NCI-H2171 (cell line): Measurements from ENCODE around the gene ARL3.
"Not testable (repeated sequence)": the region's sequence is repeated elsewhere in the genome, so short reads cannot be mapped to it uniquely, and the experiment has no call there.

Experiments used
- DNase-seq: peaks from one replicate; lab custom pipeline; 2025; lab: John Stamatoyannopoulos, UW

Gene ARL3

GRCh38 chr10:102735065-102735562 is 20.9 kb upstream of the ARL3 start:
- no peak for DNase-seq

DNA sequence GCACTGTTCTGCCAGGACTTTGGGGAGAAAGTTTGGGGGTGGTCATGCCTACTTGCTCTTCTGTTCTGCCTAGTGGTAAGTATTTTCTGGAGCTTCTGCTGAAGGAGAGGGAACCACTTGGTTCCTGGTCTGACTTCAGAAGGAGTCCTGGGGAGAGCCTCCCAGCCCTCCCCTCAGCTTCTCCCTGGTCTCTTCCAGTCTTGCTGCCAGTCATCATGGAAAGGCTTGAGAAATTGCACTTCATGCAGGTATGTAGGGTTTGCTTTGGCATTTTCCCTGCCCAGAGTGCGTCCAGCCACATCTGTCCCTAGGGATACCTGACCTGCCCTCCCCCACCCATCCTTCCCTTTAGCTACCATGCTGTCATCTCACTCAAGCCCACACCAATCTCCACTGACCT is 18.5 kb upstream of the ARL3 start:
- no peak for DNase-seq

DNA sequence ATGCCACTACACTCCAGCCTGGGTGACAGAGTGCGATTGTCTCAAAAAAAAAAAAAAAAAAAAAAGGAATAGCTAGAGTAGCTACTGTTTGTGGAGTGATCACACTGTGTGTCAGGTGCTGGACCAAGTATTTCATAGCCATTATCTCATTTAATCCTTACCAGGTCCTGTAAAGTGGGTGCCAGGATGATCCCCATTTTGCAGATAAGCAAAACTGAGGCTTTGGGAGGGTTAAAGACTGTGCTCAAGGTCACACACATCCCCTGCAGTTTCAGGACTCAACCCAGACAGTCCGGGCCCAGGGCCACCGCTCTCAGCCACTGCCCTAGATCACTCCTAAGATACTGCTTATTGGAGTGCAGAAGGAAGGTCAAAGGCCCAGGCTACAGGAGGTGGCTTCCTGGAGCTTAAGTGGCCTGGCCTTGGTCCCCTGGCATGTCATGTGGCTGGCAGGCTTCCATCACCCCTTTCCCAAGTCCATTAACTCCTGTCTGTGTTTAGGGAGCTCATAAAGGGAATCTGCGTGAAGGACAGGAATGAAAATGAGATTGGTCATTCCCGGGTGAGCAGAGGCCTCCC is 17.1 kb upstream of the ARL3 start:
- no peak for DNase-seq

GRCh38 chr10:102729029-102730026 is 15.1 kb upstream of the ARL3 start:
- DNase-seq = no peak

DNA sequence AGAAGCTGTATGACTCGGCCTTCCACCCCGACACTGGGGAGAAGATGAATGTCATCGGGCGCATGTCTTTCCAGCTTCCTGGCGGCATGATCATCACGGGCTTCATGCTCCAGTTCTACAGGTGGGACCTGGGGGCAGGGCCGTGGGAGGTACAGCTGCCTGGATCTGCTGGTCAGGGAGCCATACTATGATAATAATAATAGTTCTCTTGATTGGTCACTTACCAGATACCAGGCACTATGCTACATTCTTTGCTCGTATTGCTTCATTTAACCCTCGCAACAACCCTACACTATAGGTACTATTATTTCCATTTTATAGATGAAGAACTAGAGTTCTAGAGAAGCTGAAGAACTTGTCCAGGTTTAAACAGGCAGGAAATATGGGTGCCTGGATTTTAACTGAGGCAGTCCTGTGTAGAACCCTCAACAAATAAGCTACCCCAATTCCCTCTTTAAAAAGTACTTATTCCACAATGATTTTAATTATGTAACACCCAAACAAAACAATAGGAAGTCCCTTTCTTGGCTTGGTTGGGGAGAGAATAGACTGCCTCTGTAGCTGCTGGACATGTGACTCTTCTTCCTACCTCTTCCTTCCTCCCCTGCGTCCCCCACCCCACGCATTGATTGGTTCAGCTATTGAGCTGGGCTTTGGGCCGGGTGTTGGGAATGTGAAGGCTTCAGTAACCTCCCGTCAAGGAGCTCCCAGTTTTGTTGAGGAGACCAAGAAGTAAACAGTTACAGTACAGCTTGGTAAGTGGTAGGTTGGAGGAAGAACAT is 13.0 kb upstream of the ARL3 start:
- no peak for DNase-seq

- DNase-seq = no peak
Observed at GRCh38 chr10:102726274-102726673, 12.1 kb upstream of the ARL3 start.

- no peak for DNase-seq
Observed at GRCh38 chr10:102723989-102724388, 9.8 kb upstream of the ARL3 start.

- no peak for DNase-seq
Observed at GRCh38 chr10:102721954-102722353, 7.8 kb upstream of the ARL3 start.

- DNase-seq = no peak
Observed at GRCh38 chr10:102720775-102721301, 6.6 kb upstream of the ARL3 start.

GRCh38 chr10:102720337-102720736 is 6.1 kb upstream of the ARL3 start:
- DNase-seq = no peak

DNA sequence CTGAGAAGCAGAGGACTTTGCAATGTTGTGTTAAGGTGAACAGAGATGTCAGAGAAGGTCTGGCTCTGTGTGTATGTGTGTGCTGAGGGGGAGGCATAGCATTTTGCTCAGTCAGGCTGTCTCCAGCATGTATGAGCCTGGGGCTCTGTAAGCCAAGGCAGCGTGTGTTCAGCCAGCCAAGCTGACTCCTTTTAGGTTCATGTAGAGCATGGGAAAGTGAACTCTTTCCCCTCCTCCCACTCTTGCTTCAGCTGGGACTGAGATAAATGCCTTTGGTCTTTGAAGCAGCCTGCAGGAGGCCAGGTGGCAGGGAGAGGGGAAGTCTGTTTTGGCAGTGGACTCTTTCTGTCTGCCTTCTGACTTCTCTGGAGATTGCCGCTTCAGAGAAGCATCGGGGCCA is 4.0 kb upstream of the ARL3 start:
- DNase-seq = no peak

DNA sequence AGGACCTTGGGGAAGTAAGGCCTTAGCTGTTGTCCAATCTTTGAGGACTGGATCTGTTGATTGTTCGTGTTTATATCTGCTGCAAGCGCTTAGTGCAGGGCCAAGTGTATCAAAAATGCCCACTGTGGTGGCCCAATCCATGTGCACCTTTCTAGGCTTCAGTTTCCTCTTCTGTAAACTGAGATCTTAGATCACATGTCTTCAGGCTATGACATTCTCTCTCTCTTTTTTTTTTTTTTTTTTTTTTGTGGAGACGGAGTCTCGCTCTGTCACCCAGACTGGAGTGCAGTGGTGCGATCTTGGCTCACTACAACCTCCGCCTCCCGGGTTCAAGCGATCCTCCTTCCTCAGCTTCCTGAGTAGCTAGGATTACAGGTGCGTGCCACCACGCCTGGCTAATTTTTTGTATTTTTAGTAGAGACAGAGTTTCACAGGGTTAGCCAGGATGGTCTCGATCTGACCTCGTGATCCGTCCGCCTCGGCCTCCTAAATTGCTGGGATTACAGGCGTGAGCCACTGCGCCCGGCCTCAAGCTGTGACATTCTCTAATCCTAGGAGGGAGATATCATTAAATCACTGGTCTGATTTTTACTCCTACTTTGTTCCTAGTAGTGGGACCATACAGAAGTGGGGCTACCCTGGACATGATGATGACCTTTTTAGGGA is 2.8 kb upstream of the ARL3 start:
- not testable (repeated sequence) for DNase-seq

- DNase-seq = no peak
Observed at GRCh38 chr10:102715880-102716279, 1.7 kb upstream of the ARL3 start.

- peak; percentile 16 for DNase-seq
Observed at GRCh38 chr10:102714621-102715455, 641 bp upstream of the ARL3 start, which contains the start of gene SFXN2. TSS of gene SFXN2 (plus strand) at chr10:102714636. CDS start at chr10:102726637, 12,001 bp downstream.

- no peak for DNase-seq
Observed at GRCh38 chr10:102713539-102713813, 721 bp downstream of the ARL3 start.

DNA sequence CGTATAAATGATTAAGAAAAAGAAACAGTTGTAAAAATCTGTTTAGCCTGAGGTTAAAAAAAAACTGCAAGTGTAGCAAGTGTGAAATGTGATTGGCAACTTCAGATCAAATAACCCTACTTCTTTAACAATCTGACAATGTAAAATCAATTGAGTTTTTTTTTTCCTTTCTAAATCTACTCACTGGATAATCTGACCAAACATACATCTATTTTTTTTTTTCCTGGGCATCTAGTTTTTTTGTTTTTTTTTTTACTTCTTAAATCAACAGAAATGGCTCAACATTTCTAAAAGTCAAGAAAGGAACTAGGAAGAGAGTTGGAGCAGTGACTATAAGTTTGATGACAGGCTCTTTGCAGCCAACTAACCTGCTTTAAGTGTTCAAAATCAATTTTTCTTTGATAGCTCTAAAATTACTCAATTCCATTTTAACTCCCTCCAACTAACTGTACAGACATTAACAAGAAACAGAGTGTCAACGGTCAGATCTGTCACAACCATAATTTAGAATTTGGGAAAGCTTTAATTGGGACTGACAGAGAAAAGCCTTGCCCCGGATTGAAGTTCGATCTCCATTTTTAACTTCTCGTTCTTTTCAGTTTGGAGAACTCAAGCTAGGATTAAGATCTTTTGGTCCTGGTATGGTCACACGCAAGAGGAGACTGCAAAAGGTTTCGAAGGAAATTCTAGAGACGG is 1.2 kb downstream of the ARL3 start:
- no peak for DNase-seq

GRCh38 chr10:102712089-102712488 is 2.1 kb downstream of the ARL3 start:
- DNase-seq = no peak

DNA sequence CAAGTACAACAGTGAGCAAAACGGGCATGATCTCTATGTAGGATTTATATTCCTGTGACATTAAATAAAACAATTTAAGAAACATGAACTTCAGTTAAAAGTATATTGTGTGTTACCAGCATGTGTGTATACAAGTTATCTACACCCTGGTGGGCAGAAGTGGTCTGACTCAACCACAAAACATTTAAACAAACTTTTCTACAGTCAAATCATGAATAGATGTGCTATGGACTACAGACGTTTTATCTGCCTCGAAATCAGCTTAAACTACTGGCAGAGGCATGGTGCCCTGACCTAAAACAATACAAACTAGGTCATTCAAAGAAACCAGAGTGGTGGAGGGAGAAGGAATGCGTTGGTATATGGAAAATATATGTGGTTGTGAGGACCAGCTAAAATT is 3.6 kb downstream of the ARL3 start:
- no peak for DNase-seq

DNA sequence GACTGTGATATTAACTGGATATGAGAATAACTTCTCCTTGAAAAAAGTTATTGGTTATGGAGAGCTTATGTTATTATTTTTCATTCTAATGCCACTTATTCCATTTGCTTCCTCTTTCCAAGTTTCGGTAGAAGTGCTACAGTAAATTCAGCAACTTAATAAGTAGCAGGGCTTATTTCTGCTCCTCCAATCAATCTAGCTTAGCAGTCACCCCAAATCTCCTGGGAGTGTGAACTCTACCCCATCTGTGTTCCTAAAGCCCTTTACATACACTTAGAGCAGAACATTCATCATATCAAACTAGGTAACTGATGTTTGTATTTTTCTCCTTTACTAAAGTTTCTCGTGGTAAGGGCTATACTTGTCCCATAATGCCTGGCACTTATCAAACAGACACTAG is 8.7 kb downstream of the ARL3 start:
- DNase-seq = no peak

DNA sequence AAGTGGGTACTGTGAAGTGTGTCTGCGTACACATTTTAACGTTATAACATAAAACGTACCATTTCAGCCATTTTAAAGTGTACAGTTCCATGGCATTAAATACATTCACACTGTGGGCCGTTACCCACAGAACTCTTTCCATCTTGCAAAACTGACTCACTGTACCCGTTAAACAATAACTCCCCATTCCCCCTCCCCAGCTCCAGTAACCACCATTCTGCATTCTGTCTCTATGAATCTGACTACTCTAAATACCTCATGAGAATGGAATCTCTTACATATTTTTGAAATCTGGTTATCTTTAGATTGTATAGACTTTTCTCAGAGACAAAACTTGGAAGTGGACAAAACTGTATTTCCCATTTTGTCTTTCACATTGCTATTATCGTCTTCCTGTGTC is 9.3 kb downstream of the ARL3 start:
- no peak for DNase-seq
